HepG2 (cell line): ENCODE data around the gene PDGFB. TPM values are rescaled to one million over a fixed set of nuclear protein-coding genes. Genes with fewer than 3 reads are reported as not detected.

Experiments used
- ATAC-seq: fragments of 200-7000 bp; cut with Tn5 transposase; 3 replicates; pipeline ENCODE4 v1.9.1; 2020; ENCODE audit warnings: mild to moderate bottlenecking, moderate library complexity
- BruUV-seq: library from RNA; stranded (reverse); fragments of 400-500 nt; replicated peaks from 2 replicates; lab custom pipeline; 2021; lab: Mats Ljungman, UMichigan
- CTCF ChIA-PET: fragments of 300-600 bp; formaldehyde crosslinking; extraction: SDS; loops from one replicate; lab custom pipeline; 2021; ENCODE audit warnings: low total read pairs, inconsistent platforms, low intra/inter-chr PET ratio; lab: Yijun Ruan, JAX
- POLR2A ChIA-PET: fragments of 350-600 bp; sonication (Branson Sonifier 250); formaldehyde crosslinking; loops from one replicate; lab custom pipeline; 2020; ENCODE audit warnings: antibody characterized with exemption, inconsistent platforms; lab: Yijun Ruan, JAX
- DNase-seq: peaks from one replicate; pipeline ENCODE4 v3.0.0-alpha.2; 2015; ENCODE audit warnings: low spot score
- FAIRE-seq: peaks from 3 replicates; lab custom pipeline; 2011; peaks lifted over from hg19 to GRCh38; lab: Jason Lieb, UNC
- H2AFZ ChIP-seq: one replicate; pipeline ENCODE4 v1.6.1; 2011; ENCODE audit warnings: low read length, inconsistent platforms
- H3K27ac ChIP-seq: fragments of 300-600 bp; 3 replicates; pipeline ENCODE4 v1.8.0; 2011; ENCODE audit warnings: mixed run types, mild to moderate bottlenecking, mixed read lengths, low read length, inconsistent platforms; ENCODE audit not compliant: insufficient read depth; ENCODE audit errors: extremely low read length
- H3K27me3 ChIP-seq, 2 experiments: fragments of 200-600 bp in 1 of 2; 2 replicates in 1 of 2; 3 replicates in 1 of 2; pipeline versions ENCODE4 v1.6.0 to v1.8.0; 2011; ENCODE audit warnings: low read length in 2 of 2, mild to moderate bottlenecking in 2 of 2, moderate library complexity in 2 of 2, inconsistent platforms in 1 of 2; ENCODE audit not compliant: insufficient read depth in 2 of 2, control insufficient read depth in 1 of 2
- H3K36me3 ChIP-seq, 2 experiments: fragments of 200-600 bp in 1 of 2; replicated peaks in 1 of 2; 2 replicates in 1 of 2; 3 replicates in 1 of 2; pipeline versions ENCODE4 v1.5.1 to v1.8.0; 2011; ENCODE audit warnings: low read length in 2 of 2, inconsistent platforms in 1 of 2; ENCODE audit not compliant: insufficient read depth in 2 of 2, control insufficient read depth in 1 of 2
- H3K4me1 ChIP-seq: 2 replicates; pipeline ENCODE4 v1.5.1; 2012; ENCODE audit warnings: low read length, inconsistent platforms; ENCODE audit not compliant: insufficient read depth
- H3K4me2 ChIP-seq: 2 replicates; pipeline ENCODE4 v1.6.0; 2011; ENCODE audit warnings: low read depth, low read length, inconsistent platforms
- H3K4me3 ChIP-seq, 3 experiments: fragments of 200-600 bp in 1 of 3; sonication (generic), shearing (Covaris generic) in 1 of 3; replicated peaks in 1 of 3; 2 replicates each; pipeline ENCODE4 v1.5.1; 2011 to 2016; ENCODE audit warnings: low read length in 3 of 3, inconsistent platforms in 2 of 3, low read depth in 2 of 3, mild to moderate bottlenecking in 2 of 3, control low read depth in 1 of 3, mixed read lengths in 1 of 3; ENCODE audit not compliant: insufficient read depth in 1 of 3
- H3K79me2 ChIP-seq: one replicate; pipeline ENCODE4 v1.6.1; 2011; ENCODE audit warnings: low read length, inconsistent platforms; ENCODE audit not compliant: insufficient read depth
- H3K9ac ChIP-seq: 2 replicates; pipeline ENCODE4 v1.6.0; 2011; ENCODE audit warnings: mild to moderate bottlenecking, low read depth, low read length, inconsistent platforms; ENCODE audit not compliant: insufficient read depth
- H3K9me3 ChIP-seq: 2 replicates; pipeline ENCODE4 v1.5.1; 2012; ENCODE audit warnings: mild to moderate bottlenecking, low read length
- H4K20me1 ChIP-seq: 2 replicates; pipeline ENCODE4 v1.6.0; 2011; ENCODE audit warnings: inconsistent platforms, mild to moderate bottlenecking, low read length, moderate library complexity; ENCODE audit not compliant: insufficient read depth
- FOSL2 ChIP-seq: sonication (generic); formaldehyde crosslinking; IDR thresholded peaks from 2 replicates; pipeline ENCODE4 v1.4.0; 2020; ENCODE audit warnings: missing genetic modification reagents
- GFI1 ChIP-seq: sonication (generic); formaldehyde crosslinking; IDR thresholded peaks from 2 replicates; pipeline ENCODE4 v1.5.0; 2020; ENCODE audit warnings: missing genetic modification reagents, mild to moderate bottlenecking, borderline replicate concordance
- HOXA3 ChIP-seq: sonication (generic); formaldehyde crosslinking; IDR thresholded peaks from 2 replicates; pipeline ENCODE4 v1.5.0; 2020; ENCODE audit warnings: missing genetic modification reagents
- PRMT3 ChIP-seq: sonication (generic); formaldehyde crosslinking; IDR thresholded peaks from 2 replicates; pipeline ENCODE4 v1.8.1; 2022; ENCODE audit warnings: low read depth, mild to moderate bottlenecking, moderate library complexity, missing genetic modification reagents, borderline replicate concordance
- RELA ChIP-seq: sonication (generic); formaldehyde crosslinking; IDR thresholded peaks from 2 replicates; pipeline ENCODE4 v1.4.0; 2020; ENCODE audit warnings: missing genetic modification reagents
- SKIL ChIP-seq: sonication (generic); formaldehyde crosslinking; IDR thresholded peaks from 2 replicates; pipeline ENCODE4 v1.8.0; 2022; ENCODE audit warnings: missing genetic modification reagents, mild to moderate bottlenecking, moderate library complexity, borderline replicate concordance
- SOX5 ChIP-seq: IDR thresholded peaks from 2 replicates; pipeline ENCODE4 v1.6.1; 2016; ENCODE audit warnings: borderline replicate concordance
- ZNF101 ChIP-seq: sonication (generic); formaldehyde crosslinking; IDR thresholded peaks from 2 replicates; pipeline ENCODE4 v1.4.0; 2020; ENCODE audit warnings: mild to moderate bottlenecking, low read depth, missing genetic modification reagents, borderline replicate concordance
- ZNF121 ChIP-seq: sonication (generic); formaldehyde crosslinking; IDR thresholded peaks from 2 replicates; pipeline ENCODE4 v1.5.0; 2020; ENCODE audit warnings: mild to moderate bottlenecking, missing genetic modification reagents
- ZNF687 ChIP-seq: sonication (generic); formaldehyde crosslinking; IDR thresholded peaks from 2 replicates; pipeline ENCODE4 v1.5.1; 2020; ENCODE audit warnings: mild to moderate bottlenecking, missing genetic modification reagents, moderate library complexity
- WGBS: methylation state at CpG from one replicate; pipeline ENCODE4 v1.1.6; 2017; ENCODE audit warnings: low lambda C conversion rate; 5-methylcytosine and 5-hydroxymethylcytosine counted together
- in situ Hi-C: cut with HindIII; loops from 2 replicates; pipeline ENCODE4 v1.10.0; 2017; ENCODE audit warnings: low pct_unique_long_range_greater_than_20kb; ENCODE audit not compliant: extremely low pct_ligation_motif_present
- intact Hi-C: fragments of 100-400 bp; cut with micrococcal nuclease; formaldehyde crosslinking; loops from one replicate; pipeline ENCODE4 v1.10.0; 2022; ENCODE audit not compliant: unreplicated experiment
- polyA plus RNA-seq, 8 experiments: library from polyadenylated mRNA; depleted of rRNA in 3 of 8; stranded (reverse) in 7 of 8; unstranded in 1 of 8; fragments of >200 nt; fragmentation: Illumina TruSeq in 4 of 8; extraction: Trizol in 4 of 8; gene quantifications; 2 replicates each; pipeline versions ENCODE4 v1.2.1 to v1.2.3, GENCODE V29; 2011 to 2016; ENCODE audit warnings: low read depth in 4 of 8, missing spikeins in 1 of 8, mixed read lengths in 1 of 8; ENCODE audit not compliant: insufficient read depth in 1 of 8
- total RNA-seq, 5 experiments: library from RNA; depleted of rRNA; stranded (reverse); fragments of >200 nt; fragmentation: Illumina TruSeq; extraction: Trizol; gene quantifications; 2 replicates each; pipeline ENCODE4 v1.2.3, GENCODE V29; 2016; ENCODE audit warnings: low read depth in 1 of 5

Gene PDGFB
- total and polyA plus RNA-seq, 2 of the 13 experiments (the other 11 are each of a cell fraction or from before 2014, with no cell fraction given), result 1.4 to 10.1 TPM

- no TSS peak for BruUV-seq
- no peaks in the 10 kb centered on the region for H3K9me3 ChIP-seq
- peak overlapping the region; percentile 39; the same call in 1 of the 2 replicates for H3K4me2 ChIP-seq
- no peak overlapping the region for H2AFZ ChIP-seq
- whole genome bisulfite sequencing, result 24% methylated on average over 9 of the region's 9 CpGs
- no peaks in the 10 kb centered on the region for H3K79me2 ChIP-seq
- in situ Hi-C loops, result loop anchor here (5.0 kb wide), 1 partner anchor 65 kb away; the partner anchor contains the start of gene PDGFB
- H3K27ac ChIP-seq, result no peak overlapping the region
- ChIA-PET CTCF (no interaction called here), POLR2A (interaction anchor here (6.1 kb wide), 1 partner anchor 140 kb away, joined by 72 read pairs; the partner anchor contains the start of gene RPL3)
- no peaks in the 10 kb centered on the region for H4K20me1 ChIP-seq
- TF ChIP-seq GFI1 (CRISPR knock-in tag) (no peak), PRMT3 (CRISPR knock-in tag) (no peak), ZNF687 (CRISPR knock-in tag) (0 out of 2 replicates have a peak, but pooled peaks have one; percentile 11), HOXA3 (CRISPR knock-in tag) (no peak), ZNF121 (no peak), SOX5 (peak; percentile 26; the same call in 1 of the 2 replicates), SKIL (CRISPR knock-in tag) (0 out of 2 replicates have a peak, but pooled peaks have one; percentile 17), RELA (CRISPR knock-in tag) (no peak), ZNF101 (no peak), FOSL2 (CRISPR knock-in tag) (no peak)
- H3K27me3 ChIP-seq, result no peaks in the 10 kb centered on the region
- no peak overlapping the region for H3K9ac ChIP-seq
- H3K4me3 ChIP-seq, result no peak overlapping the region
- intact Hi-C loops, result loop anchor here (10.0 kb wide), 1 partner anchor 67 kb away; the partner anchor contains the start of gene PDGFB
- FAIRE-seq, result no peak
- DNase-seq, result no peak
- H3K4me1 ChIP-seq, result peaks cover 68% of the 10 kb centered on the region
- H3K36me3 ChIP-seq, result no peaks in the 10 kb centered on the region
- no peak for ATAC-seq
Observed at GRCh38 chr22:39177791-39178190, 67.0 kb downstream of the PDGFB start.
